LNCAP (cell line): ENCODE data around the gene TARDBP.

ENCODE experiments used
- TF ChIP-seq, protein P1 (sequence below): fragments of 450-650 bp; IDR thresholded peaks from 2 replicates; pipeline ENCODE4 v1.5.1; 2017; ENCODE audit warnings: mild to moderate bottlenecking

Gene TARDBP

DNA sequence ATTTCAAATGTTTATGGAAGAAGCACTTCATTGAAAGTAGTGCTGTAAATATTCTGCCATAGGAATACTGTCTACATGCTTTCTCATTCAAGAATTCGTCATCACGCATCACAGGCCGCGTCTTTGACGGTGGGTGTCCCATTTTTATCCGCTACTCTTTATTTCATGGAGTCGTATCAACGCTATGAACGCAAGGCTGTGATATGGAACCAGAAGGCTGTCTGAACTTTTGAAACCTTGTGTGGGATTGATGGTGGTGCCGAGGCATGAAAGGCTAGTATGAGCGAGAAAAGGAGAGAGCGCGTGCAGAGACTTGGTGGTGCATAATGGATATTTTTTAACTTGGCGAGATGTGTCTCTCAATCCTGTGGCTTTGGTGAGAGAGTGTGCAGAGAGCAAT is 10.7 kb downstream of the TARDBP start:
- TF ChIP-seq, protein P1, sequence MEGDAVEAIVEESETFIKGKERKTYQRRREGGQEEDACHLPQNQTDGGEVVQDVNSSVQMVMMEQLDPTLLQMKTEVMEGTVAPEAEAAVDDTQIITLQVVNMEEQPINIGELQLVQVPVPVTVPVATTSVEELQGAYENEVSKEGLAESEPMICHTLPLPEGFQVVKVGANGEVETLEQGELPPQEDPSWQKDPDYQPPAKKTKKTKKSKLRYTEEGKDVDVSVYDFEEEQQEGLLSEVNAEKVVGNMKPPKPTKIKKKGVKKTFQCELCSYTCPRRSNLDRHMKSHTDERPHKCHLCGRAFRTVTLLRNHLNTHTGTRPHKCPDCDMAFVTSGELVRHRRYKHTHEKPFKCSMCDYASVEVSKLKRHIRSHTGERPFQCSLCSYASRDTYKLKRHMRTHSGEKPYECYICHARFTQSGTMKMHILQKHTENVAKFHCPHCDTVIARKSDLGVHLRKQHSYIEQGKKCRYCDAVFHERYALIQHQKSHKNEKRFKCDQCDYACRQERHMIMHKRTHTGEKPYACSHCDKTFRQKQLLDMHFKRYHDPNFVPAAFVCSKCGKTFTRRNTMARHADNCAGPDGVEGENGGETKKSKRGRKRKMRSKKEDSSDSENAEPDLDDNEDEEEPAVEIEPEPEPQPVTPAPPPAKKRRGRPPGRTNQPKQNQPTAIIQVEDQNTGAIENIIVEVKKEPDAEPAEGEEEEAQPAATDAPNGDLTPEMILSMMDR = no peak

DNA sequence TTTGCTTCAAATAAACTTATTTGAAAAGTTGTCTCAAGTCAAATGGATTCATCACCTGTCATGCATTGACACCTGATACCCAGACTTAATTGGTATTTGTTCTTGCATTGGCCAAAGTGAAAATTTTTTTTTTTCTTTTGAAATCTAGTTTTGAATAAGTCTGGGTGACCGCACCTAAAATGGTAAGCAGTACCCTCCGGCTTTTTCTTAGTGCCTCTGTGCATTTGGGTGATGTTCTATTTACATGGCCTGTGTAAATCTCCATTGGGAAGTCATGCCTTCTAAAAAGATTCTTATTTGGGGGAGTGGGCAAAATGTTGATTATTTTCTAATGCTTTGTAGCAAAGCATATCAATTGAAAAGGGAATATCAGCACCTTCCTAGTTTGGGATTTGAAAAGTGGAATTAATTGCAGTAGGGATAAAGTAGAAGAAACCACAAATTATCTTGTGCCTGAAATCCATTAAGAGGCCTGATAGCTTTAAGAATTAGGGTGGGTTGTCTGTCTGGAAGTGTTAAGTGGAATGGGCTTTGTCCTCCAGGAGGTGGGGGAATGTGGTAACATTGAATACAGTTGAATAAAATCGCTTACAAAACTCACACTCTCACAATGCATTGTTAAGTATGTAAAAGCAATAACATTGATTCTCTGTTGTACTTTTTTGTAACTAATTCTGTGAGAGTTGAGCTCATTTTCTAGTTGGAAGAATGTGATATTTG is 11.9 kb downstream of the TARDBP start:
- TF ChIP-seq, protein P1 = no peak

DNA sequence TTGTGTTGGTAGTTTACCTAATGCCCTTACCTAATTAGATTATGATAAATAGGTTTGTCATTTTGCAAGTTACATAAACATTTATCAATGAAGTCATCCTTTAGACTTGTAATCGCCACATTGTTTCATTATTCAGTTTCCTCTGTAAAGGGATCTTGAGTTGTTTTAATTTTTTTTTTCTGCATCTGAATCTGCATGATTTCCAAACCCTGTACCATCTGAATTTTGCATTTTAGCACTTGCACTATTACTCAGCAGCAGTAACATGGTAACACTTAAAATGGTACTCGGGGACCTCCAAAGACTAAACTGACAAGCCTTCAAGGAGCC is 12.4 kb downstream of the TARDBP start:
- TF ChIP-seq, protein P1 = no peak

DNA sequence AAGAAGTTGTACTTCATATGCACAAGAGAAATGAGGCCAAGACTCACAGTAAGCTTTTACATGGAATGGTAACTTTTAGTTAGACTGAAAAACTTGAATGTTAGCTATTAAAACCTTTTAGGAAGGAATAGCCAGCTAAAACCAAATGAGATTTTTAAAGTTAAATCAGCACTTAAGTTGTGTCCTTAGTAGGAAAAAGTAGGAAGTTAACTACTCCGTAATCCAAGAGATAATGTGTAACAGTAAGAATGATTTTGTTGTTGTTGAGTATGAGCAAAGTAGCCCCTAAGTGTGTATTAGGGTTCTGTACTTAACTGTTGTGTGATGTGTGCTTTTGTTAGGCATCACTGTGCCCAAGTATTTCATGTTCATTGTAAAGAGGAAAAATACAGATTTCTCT is 13.2 kb downstream of the TARDBP start:
- TF ChIP-seq, protein P1 = no peak

DNA sequence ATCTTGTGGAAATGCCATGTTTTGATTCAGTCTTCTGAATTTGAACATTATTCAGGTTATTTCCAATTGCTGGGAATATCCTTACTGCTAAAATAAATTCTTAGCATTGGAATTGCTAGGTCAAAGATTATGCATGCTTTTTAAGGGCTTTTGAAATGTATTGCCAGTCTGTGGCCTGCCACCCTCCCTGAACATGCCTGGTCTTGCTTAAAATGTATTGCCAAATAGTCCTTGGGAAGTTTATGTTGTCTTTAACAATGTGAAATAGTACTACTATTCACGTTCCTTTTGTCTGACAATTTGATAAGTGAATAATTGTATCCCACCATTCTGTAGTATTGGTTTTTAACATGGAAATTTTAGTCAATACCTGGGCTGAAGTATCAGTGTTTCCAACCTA is 13.6 kb downstream of the TARDBP start:
- TF ChIP-seq, protein P1 = no peak

DNA sequence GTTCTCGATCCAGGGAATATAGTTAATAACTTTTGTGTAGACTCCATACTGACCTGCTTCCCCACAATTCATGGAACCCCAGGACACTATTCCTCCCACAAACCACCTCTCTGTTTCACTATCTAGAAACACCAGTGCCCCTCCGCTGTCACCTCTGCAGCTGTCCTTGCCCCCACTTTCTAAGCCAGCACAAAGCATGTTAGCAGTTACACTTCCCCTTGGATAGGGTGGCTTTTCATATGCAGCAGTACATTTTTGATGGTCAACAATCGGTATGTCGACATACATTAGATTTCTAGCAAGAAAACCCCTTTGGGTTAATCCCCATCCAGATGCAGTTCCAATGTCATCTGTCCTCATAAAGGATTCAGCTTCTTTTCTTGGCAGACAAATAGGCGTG is 14.4 kb downstream of the TARDBP start:
- TF ChIP-seq, protein P1 = no peak

DNA sequence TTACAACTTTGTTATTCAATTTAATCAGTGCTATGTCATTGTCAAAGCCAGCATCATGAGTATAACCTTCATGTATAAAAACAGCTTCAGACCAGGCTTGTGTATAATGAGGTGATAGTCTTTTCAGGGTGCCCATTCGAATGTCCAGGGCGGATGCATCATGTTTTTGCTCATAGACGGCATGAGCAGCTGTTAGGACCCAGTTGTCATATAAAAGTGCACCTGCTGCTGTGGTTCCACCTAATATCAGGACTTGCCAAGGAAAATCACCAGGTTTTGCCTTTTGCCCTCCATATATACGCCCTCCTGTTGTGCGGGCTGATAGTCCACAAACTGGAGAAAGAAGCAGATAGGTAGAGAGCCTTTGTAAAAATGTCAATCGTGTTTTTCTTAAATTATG is 14.9 kb downstream of the TARDBP start:
- TF ChIP-seq, protein P1 = no peak

DNA sequence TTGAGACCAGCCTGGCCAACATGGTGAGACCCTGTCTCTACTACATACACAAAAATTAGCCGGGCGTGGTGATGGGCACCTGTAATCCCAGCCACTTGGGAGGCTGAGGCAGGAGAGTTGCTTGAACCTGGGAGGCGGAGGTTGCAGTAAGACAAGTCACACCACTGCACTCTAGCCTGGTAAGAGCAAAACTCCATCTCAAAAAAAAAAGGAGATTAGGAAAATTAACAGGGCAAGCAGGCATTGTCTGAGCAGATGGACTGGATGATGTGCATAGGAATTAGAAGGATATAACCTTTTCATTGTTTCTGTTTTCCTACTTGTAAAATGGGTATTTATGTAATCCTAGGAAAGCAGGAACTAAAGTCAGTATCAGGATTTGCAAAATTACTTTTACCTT is 15.6 kb downstream of the TARDBP start:
- TF ChIP-seq, protein P1 = no peak
